PC-3 (cell line): ENCODE measurements around the gene TK2.

Experiments used
- CTCF ChIP-seq: fragments of 300-600 bp; sonication (generic); conservative IDR thresholded peaks from 2 replicates; pipeline ENCODE4 v1.5.1; 2017; ENCODE audit warnings: antibody characterized with exemption, low read depth, mild to moderate bottlenecking, low read length
- EZH2 ChIP-seq: fragments of 300-600 bp; sonication (generic); IDR thresholded peaks from one replicate; pipeline ENCODE4 v1.6.1; 2017; ENCODE audit warnings: antibody characterized with exemption, mild to moderate bottlenecking, low read length; ENCODE audit not compliant: unreplicated experiment
- EZH2phosphoT487 ChIP-seq: fragments of 300-600 bp; sonication (generic); IDR thresholded peaks from 2 replicates; pipeline ENCODE4 v1.6.1; 2018; ENCODE audit warnings: mild to moderate bottlenecking, antibody characterized with exemption, low read length, borderline replicate concordance

GRCh38 chr16:66522816-66523590, 26.9 kb downstream of the TK2 start:
- TF ChIP-seq CTCF (no peak), EZH2 (no peak), EZH2phosphoT487 (no peak)
